CD4-positive, alpha-beta T cell treated with Interleukin-6 for 4 hours (primary cell): ENCODE data around the gene TNS4.

Source experiments
- DNase-seq: peaks from one replicate; pipeline ENCODE4 v3.0.0-alpha.2; 2020; ENCODE audit warnings: mixed read lengths

The TNS4 gene

DNA sequence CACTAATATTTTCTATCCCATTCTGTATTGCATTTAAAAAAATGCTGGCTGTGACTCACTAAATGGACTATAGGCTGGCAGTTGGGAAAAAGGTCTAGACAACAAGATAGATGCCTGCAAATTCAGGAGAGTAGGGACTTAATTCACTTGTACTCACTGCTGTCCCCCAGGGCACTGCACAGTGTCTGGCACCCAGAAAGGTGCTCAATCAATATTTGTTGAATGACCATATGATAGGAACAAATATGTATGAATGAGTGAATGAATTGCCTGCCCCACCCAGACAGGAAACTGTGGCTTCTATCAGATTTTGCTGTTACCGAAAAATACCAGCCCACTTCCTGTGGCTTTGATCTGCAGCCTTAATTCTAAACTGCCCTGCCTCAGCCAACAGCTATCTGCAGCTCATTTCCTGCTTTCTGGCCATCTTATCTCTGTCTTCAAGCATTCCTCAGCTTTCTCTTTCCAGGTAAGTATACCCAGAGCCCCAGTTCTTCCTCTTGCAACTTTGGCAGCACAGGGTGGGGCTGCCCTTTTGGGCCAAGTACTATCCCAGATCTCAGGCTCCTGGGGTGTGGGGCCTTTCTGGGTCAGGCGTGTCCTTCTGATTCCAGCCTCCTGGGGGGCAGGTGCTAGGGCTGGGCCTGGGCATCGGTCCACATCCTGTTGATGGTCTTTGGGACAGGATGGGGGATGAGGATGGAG is 15.3 kb upstream of the TNS4 start:
- DNase-seq, result peak; percentile 76

DNA sequence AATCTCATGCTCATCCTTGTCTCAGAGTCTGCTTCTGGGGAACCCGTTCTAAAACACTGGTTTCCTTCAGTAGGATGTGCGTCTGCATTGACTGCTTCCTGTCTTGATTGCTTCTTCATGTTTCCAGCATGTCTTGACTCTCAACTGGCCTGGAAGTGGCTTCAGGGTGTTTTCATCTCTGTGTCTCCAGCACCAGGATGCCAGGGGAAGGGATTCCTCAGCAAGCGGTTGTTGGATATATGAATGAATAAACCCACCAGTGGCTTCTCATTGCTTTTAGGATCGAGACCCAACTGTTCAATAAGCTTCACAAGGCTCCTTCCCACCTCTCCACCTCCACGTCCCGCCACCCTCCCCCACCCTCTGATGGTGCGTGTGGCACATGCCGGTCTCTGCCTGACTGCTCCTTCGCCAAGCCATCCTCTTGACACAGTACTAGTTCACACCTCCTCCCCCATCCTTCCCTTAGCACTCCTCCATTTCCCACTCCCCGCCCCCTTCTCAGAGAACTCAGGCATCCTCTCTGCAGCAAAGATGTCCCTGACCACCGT is 14.1 kb upstream of the TNS4 start:
- DNase-seq, result peak; percentile 38

GRCh38 chr17:40515011-40515410 is 13.6 kb upstream of the TNS4 start:
- DNase-seq, result no peak

DNA sequence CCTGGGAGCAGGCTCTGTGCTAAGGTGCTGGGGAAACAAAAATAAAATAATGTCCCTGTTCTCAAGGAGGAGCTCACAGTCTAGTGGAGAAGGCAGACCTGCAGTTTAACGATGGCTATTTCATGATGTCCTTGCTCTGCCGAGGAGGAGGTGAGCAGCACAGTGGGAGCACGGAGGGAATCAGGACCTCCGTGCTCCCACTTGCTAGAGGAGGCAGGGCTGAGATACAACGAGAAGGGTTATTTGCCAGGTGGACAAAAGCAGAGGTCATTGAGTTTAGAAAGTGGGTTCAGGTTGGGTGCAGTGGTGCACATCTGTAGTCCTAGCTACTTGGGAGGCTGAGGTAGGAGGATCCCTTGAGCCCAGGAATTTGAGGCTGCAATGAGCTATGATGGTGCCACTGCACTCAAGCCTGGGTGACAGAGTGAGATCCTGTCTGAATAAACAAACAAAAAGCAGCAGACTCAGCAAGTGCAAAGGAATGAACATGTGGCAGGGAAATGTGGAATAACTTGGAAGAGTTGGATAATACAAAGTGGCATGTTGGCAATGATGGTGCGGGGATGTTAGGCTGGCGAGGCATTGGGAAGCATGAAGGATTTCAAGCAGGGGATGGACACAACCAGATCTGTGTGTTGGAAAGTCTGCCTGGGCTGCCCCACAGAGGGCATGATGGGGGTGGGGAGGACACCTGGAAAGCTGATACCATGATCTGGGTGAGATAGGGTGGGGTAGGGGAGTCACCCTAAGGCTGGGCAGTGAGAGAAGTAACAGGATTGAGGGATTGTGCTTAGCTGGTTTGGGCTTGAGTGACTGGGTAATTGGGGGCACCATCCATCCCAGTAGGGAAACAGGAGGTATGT is 12.8 kb upstream of the TNS4 start:
- no peak for DNase-seq

DNA sequence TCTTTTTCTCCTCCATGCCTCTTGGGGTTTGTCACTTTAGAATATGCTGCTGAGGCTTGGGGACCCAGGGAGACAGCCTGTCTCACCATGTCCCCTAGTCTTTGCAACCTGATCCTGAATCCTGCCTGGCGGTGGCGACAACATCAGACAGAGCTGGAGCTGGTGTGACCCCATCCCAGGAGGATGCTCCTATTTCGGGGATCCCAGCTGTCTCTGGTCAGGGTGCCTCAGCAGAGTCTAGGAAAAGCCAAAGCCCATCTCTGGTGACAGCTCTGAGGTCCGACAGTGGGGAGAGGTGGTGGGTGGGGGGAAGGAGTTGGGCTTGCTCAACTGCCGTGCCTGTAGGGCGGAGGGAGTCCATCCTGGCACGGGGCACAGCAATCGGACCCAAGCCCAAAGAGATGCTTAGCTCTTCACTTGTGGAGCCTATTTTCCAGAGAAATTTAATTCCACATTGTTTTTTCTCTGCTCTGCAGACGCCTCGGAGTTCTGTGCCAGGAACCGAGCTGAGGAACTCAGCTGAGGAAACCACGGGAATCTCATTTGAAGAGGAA is 10.3 kb upstream of the TNS4 start:
- no peak for DNase-seq

- DNase-seq, result no peak
Observed at GRCh38 chr17:40511136-40511535, 9.7 kb upstream of the TNS4 start.

- DNase-seq, result no peak
Observed at GRCh38 chr17:40510328-40510648, 8.9 kb upstream of the TNS4 start.

DNA sequence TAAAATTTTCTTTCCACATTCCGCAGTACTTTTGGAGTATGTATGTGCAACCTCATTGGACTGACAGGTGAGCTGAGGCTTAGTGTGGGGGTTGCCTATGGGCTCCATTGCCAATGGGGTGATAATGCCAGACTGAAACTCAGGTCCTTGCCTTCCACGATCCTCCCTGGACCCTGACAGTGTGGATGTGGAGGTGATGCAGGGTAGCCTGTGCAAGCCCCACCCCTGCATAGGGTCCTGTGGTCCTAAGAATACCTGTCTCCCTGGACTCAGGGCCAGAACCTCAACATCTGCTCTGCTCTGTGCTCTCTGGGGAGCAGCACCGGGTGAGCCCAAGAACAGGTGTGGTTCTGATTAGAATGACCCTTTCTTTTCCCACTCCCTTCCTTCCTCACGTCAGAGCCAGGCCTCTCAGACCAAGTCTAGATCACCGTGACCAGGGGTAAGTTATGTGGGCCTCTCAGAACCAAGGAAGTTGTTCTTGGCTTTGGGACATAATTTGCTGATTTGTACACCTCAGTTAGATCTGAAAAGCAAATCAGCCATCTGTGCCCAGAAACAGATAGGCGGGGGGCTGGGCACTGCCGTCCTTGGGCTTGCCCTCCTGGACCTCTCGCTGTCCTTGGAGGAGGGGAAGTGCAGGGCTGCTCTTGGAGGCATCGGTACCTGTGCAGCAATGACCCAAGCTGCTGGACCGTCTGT is 8.4 kb upstream of the TNS4 start:
- no peak for DNase-seq

- no peak for DNase-seq
Observed at GRCh38 chr17:40506786-40507185, 5.4 kb upstream of the TNS4 start.

GRCh38 chr17:40503154-40503553 is 1.7 kb upstream of the TNS4 start:
- no peak for DNase-seq

- no peak for DNase-seq
Observed at GRCh38 chr17:40502716-40503115, 1.3 kb upstream of the TNS4 start.

DNA sequence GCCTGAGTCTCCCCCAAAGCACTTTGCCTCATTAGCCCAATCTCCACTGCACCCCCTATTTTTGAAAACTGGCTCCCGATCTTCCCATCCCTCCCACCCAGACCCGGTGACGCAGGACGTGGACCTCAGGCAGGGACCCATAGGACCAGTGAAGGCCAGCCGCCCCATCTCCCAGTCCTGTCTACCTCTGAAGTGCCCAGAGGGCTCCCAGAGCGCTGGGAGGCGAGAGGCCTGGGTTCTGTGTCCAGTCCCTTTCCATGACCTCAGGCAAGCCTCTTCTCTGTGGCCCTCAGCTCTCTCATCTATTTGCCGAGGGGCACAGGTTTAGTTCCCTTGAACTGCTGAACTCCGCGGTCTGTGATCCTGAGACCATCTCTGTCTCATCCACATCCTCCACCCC is 714 bp downstream of the TNS4 start:
- DNase-seq, result no peak

GRCh38 chr17:40500190-40500589 is 1.2 kb downstream of the TNS4 start:
- no peak for DNase-seq

DNA sequence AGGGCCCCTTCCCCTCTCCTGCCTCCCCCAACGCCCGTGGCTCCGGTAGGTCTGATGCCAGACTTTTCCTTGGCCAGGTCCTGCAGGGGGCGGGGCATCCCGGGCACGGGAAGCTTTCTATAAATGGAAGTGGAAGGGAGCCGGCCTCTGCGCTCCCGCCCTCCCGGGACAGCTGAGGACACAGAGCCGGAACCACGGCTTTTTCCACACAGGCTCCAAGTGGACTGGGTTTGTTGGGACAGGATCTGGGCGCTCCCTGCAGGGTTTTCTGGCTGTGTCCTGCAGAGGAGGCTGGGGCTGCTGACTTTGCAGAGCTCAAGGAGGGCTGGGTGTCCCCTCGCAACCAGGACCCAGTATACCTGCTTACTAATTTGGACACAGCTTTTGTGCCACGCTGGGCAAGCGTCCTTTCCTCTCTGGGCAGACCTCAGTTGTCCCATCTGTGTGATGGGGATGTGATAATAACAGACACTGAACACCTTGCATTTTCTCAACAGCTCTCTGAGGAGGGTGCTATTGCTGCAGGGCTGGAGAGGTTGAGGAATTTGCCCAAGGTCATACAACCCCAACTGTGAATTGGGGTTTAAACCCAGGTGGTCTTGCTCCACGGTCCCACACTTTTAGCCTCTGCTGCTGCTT is 1.8 kb downstream of the TNS4 start:
- DNase-seq, result no peak

DNA sequence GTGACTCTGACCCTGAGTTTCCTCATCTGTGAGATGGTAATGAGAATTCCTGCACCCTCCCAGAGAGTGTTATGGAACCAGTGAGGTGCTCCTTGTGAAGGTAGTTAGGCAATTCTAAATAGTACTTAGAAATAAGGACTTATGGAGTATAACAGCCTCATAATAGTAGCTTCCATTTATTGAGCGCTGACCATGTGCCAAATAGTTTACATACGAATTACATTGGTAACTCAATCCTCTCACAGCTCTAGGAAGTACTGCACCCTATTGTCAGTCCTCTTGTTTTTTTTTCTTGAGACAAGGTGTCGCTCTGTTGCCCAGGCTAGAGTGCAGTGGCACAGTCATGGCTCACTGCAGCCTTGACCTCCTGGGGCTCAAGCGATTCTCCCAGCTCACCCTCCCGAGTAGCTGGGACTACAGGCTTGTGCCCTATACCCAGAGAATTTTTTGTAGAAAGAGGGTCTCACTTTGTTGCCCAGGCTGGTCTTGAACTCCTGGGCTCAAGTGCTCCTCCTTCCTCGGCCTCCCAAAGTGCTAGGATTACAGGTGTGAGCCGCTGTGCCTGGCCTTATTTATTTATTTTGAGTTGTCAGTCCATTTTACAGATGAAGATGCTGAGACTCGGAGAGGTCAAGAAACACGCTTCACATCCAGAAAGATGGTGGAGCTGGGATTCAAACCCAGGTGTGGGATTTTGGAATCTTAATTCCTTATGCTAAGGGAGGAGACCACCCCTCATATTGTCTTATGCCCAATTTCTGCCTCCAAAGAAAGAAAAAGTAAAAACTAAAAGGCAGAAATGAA is 2.9 kb downstream of the TNS4 start:
- no peak for DNase-seq

DNA sequence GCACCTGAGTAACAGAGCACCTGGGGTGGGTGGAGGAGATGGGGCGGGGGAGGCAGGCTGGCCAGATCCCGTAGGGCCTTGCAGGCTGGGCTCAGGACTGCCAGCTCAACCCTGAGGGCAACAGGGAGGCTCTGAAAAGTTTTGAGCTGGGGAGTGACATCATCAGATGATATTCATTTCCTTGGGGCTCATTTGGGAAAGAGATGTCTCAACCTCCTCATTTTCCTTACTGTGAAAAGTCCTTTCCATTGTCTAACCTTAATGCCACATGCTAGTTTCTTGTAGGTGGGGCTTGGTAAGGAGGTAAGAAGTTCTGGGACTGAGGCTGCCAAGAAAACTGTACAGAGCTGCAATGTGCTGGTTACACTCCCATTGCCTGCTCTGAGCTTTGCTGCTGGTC is 3.7 kb downstream of the TNS4 start:
- DNase-seq, result no peak

GRCh38 chr17:40496634-40497420 is 4.6 kb downstream of the TNS4 start:
- DNase-seq, result no peak

DNA sequence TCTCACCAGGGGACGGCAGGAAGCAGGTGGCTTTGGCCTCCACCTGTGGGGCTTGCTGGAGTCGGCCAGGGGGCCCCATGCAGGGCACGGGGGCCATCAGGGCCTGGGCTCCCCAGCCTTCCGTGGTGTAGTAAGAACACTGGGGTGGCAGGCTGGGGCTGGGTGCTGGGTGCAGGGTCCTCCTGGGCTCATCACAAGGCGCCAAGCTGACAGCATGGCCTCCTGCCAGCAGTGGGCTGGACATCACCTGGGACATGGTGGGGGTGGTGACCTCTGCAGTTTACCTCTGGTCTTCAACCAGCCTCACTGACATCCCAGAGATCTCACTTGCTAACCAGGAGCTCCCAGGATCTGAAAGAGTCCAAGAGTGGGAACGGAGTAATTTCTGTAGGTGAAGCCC is 5.3 kb downstream of the TNS4 start:
- no peak for DNase-seq

DNA sequence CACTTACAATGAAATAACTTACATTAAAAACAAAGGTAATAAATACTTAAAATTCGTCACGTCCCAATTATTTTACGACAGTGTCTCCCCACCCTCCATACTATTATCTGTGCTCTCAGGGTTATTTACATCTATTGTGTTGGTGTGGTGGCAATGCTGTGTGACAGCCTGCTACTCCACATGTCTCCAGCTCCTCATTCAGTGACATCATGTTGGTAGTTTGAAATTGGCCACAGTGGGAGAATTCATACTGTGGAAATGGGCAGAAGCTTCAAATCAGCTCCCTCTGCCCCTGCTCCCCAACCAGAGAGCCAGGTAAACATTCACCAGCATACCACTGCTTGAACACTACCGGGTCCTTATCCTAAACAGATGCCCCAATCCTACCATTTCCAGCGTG is 6.3 kb downstream of the TNS4 start:
- DNase-seq, result no peak

- no peak for DNase-seq
Observed at GRCh38 chr17:40493697-40494096, 7.7 kb downstream of the TNS4 start.

DNA sequence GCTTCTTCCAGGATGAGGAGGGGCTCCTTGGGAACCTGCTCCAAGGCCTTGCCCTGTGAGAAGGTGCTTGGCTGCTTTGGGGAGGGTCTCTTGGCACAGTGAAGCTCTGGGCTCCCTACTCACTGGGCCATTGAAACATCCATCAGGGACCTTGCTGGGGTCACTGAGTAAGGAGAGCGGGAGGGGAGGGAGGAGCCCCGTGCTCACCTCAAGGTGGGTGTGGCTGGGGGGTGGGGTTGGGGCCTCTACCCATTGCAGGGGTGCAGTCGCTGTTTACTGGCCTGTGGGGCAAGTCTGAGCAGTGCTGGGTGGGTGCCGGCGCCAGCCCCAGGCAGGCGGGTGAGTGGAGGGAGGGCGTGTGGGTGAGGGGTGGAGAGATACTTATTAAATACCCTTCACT is 9.9 kb downstream of the TNS4 start:
- no peak for DNase-seq
